SK-N-SH treated with all-trans-retinoic acid at 6 μM for 48 hours (cell line): Measurements from ENCODE around the gene MAP3K14.

Source experiments
- ARNTL ChIP-seq: fragments of 450-650 bp; formaldehyde crosslinking; IDR thresholded peaks from 2 replicates; pipeline ENCODE4 v1.5.0; 2020; ENCODE audit warnings: low read depth, mild to moderate bottlenecking, moderate library complexity, borderline replicate concordance
- BACH2 ChIP-seq: fragments of 250-450 bp; sonication (Bioruptor Pico); IDR thresholded peaks from 2 replicates; pipeline ENCODE4 v1.9.0; 2021; ENCODE audit warnings: mild to moderate bottlenecking, borderline replicate concordance
- CSDC2 ChIP-seq: fragments of 250-450 bp; sonication (Bioruptor Pico); IDR thresholded peaks from 2 replicates; pipeline ENCODE4 v1.5.0; 2020; ENCODE audit warnings: mild to moderate bottlenecking, moderate library complexity
- ISL1 ChIP-seq: fragments of 250-450 bp; sonication (Bioruptor Pico); IDR thresholded peaks from 2 replicates; pipeline ENCODE4 v2.1.2; 2022; ENCODE audit warnings: mild to moderate bottlenecking, moderate library complexity
- OSR1 ChIP-seq: fragments of 250-450 bp; sonication (Bioruptor Pico); IDR thresholded peaks from 2 replicates; pipeline ENCODE4 v1.8.0; 2022; ENCODE audit warnings: moderate library complexity, mild to moderate bottlenecking, inconsistent platforms
- PATZ1 ChIP-seq: fragments of 250-450 bp; sonication (Bioruptor Pico); IDR thresholded peaks from 2 replicates; pipeline ENCODE4 v1.8.0; 2020; ENCODE audit warnings: mild to moderate bottlenecking, moderate library complexity, borderline replicate concordance
- TOX ChIP-seq: fragments of 250-450 bp; sonication (Bioruptor Pico); IDR thresholded peaks from 2 replicates; pipeline ENCODE4 v1.8.0; 2021; ENCODE audit warnings: mild to moderate bottlenecking, moderate library complexity, borderline replicate concordance
- ZFP3 ChIP-seq: fragments of 250-450 bp; sonication (Bioruptor Pico); IDR thresholded peaks from 2 replicates; pipeline ENCODE4 v1.5.0; 2020; ENCODE audit warnings: mild to moderate bottlenecking, moderate library complexity
- ZNF70 ChIP-seq: fragments of 450-650 bp; formaldehyde crosslinking; IDR thresholded peaks from 2 replicates; pipeline ENCODE4 v1.5.0; 2020; ENCODE audit warnings: mild to moderate bottlenecking, moderate library complexity

GRCh38 chr17:45333702-45334092, 16.9 kb upstream of the MAP3K14 start:
- no peak for TF ChIP-seq PATZ1 (CRISPR knock-in tag)
- no peak for TF ChIP-seq CSDC2 (CRISPR knock-in tag)
- TF ChIP-seq ZFP3 (CRISPR knock-in tag): no peak
- TF ChIP-seq TOX (CRISPR knock-in tag): no peak
- TF ChIP-seq OSR1: no peak
- TF ChIP-seq ARNTL (CRISPR knock-in tag): no peak
- TF ChIP-seq BACH2 (CRISPR knock-in tag): no peak
- no peak for TF ChIP-seq ZNF70 (CRISPR knock-in tag)
- no peak for TF ChIP-seq ISL1 (CRISPR knock-in tag)
